ENCODE data around the gene GPR84. TPM values are rescaled to one million over a fixed set of nuclear protein-coding genes. Genes with fewer than 3 reads are reported as not detected.

GPR84 gene
- total and polyA plus RNA-seq, 2 of the 8 experiments (the other 6 are each of a cell fraction or from before 2014, with no cell fraction given) = 0.09 TPM; not detected in 1

DNA sequence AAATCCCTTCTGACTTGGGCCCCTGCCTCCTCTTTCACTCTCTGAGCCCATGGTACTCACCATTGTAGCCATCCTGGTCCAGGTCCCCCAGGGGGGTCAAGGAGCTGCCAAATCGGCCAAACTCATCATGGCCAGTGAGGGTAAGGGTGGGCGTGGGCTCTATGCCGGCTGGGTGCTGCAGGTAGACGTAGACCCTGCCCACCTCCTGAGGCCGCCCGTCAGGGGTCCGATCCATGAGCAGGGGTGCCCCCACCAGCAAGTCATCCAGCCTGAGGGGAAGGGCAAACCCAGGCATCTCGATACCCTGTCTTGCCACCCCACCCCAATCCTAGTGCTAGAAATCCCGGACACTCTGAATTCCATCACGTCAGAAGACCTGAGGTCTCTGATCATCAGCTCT is 40.8 kb upstream of the GPR84 start:
- no peak overlapping the region for H2AK5ac ChIP-seq (ENCODE audit: low read depth, low read length)
- H3K23ac ChIP-seq (ENCODE audit: insufficient read length) = no peak overlapping the region
- ChIA-PET POLR2A (ENCODE audit: partially characterized antibody) (interaction anchor here (1.3 to 4.5 kb wide), 4 partner anchors 10 to 35 kb away, joined by 3 to 16 read pairs (median 6); no protein-coding TSS in a partner anchor), CTCF (ENCODE audit: partially characterized antibody) (interaction anchor here (1.1 to 12.3 kb wide), 8 partner anchors 9 to 69 kb away, joined by 3 to 742 read pairs (median 8); partner anchors contain the start of gene ITGA5)
- no peak overlapping the region for H2BK12ac ChIP-seq (ENCODE audit: low read depth, low read length)
- no peak overlapping the region for H3K18ac ChIP-seq (ENCODE audit: extremely low read depth, low read length)
- H3K27me3 ChIP-seq (replicated peaks in 1 of 4; ENCODE audit: control insufficient read depth in 3 of 4, extremely low read depth in 1 of 4, insufficient read depth in 3 of 4, low read length in 3 of 4) = no peaks in the 10 kb centered on the region
- no peak overlapping the region for H4K5ac ChIP-seq (ENCODE audit: insufficient read length, low read depth, low read length)
- H3K9me3 ChIP-seq (ENCODE audit: insufficient read depth in 2 of 2, low read depth in 1 of 2, low read length in 1 of 2) = no peaks in the 10 kb centered on the region
- no peak overlapping the region for H3K4me3 ChIP-seq (ENCODE audit: extremely low read depth in 1 of 4, insufficient read depth in 2 of 4, low read depth in 3 of 4, low read length in 4 of 4)
- H3K79me2 ChIP-seq (ENCODE audit: control insufficient read depth in 1 of 2, insufficient read depth in 2 of 2, low read length in 2 of 2) = no peaks in the 10 kb centered on the region
- no peak overlapping the region for H3K9ac ChIP-seq (replicated peaks in 1 of 4; ENCODE audit: extremely low read depth in 1 of 4, low read depth in 3 of 4, low read length in 3 of 4)
- H2BK120ac ChIP-seq (replicated peaks; ENCODE audit: low read depth, low read length) = no peak overlapping the region
- no peak for TF ChIP-seq BACH1 (IDR thresholded peaks at IDR 0.05; ENCODE audit: low read length)
- no peak overlapping the region for H3K4ac ChIP-seq (replicated peaks; ENCODE audit: insufficient read length, low read depth, low read length)
- no peak overlapping the region for H3K4me2 ChIP-seq (ENCODE audit: insufficient read depth in 1 of 2, low read depth in 2 of 2, low read length in 2 of 2)
- no peak overlapping the region for H2AFZ ChIP-seq (ENCODE audit: low read length)
- no peak overlapping the region for H3K14ac ChIP-seq (ENCODE audit: insufficient read length)
- peaks cover 0 to 1% (median 0%) of the 10 kb centered on the region in 4 experiments; a peak in 1 of 7 replicates for H3K4me1 ChIP-seq (replicated peaks in 1 of 4; ENCODE audit: control insufficient read depth in 3 of 4, insufficient read depth in 4 of 4, low read length in 3 of 4)
- H4K91ac ChIP-seq (replicated peaks; ENCODE audit: insufficient read length, low read length) = no peak overlapping the region
- DNase-seq (ENCODE audit: low read depth in 1 of 2, low spot score in 2 of 2) = no peak
- H3K79me1 ChIP-seq (ENCODE audit: low read depth, low read length) = no peaks in the 10 kb centered on the region
- no peak overlapping the region for H2BK15ac ChIP-seq (ENCODE audit: low read length)
- FAIRE-seq = no peak
- no peak overlapping the region for H3K27ac ChIP-seq (ENCODE audit: low read depth, low read length)
- H2BK20ac ChIP-seq (ENCODE audit: low read length) = no peak overlapping the region
- H3K56ac ChIP-seq (replicated peaks; ENCODE audit: insufficient read length, low read depth, low read length) = no peak overlapping the region
- H4K8ac ChIP-seq (ENCODE audit: extremely low read depth, insufficient read depth, low read length) = no peak overlapping the region
- H3K36me3 ChIP-seq (ENCODE audit: control insufficient read depth in 2 of 4, insufficient read depth in 4 of 4, low read length in 3 of 4) = peaks cover 4 to 19% (median 8%) of the 10 kb centered on the region in 4 experiments; a peak in 5 of 8 replicates
- no peaks in the 10 kb centered on the region for H4K20me1 ChIP-seq (replicated peaks in 1 of 2; ENCODE audit: control insufficient read depth in 1 of 2, insufficient read depth in 2 of 2, low read length in 2 of 2)
- no peaks in the 10 kb centered on the region for H3K23me2 ChIP-seq (ENCODE audit: low read depth, low read length)
- no peak overlapping the region for H2BK5ac ChIP-seq (ENCODE audit: low read depth, low read length)
- WGBS, 2 experiments (ENCODE audit: extremely low coverage in 1 of 2, insufficient coverage in 1 of 2, insufficient read length in 1 of 2, insufficient replicate concordance in 2 of 2, low coverage in 1 of 2, low lambda C conversion rate in 2 of 2, missing lambda C conversion rate in 1 of 2) = 90% methylated on average over 10 of the region's 10 CpGs; no CpG with 5 or more reads in 1 of the 2 experiments

All from H1 (cell line).